Measurements from ENCODE around the gene C12orf43.

C12orf43 gene

GRCh38 chr12:120978296-120979219 is 37.7 kb downstream of the C12orf43 start, which contains the start of gene HNF1A:
TSS of gene HNF1A (plus strand) at chr12:120978543. CDS start at chr12:120978769, 226 bp downstream.
- DNase-seq (ENCODE audit: low read depth), result no peak

GRCh38 chr12:120977531-120978295 is 38.6 kb downstream of the C12orf43 start:
- no peak for DNase-seq (ENCODE audit: low read depth)

GRCh38 chr12:120972870-120973543 is 43.3 kb downstream of the C12orf43 start:
- no peak for DNase-seq (ENCODE audit: low read depth)

GRCh38 chr12:120971299-120972180 is 44.7 kb downstream of the C12orf43 start:
- peak; percentile 22 for DNase-seq (ENCODE audit: low read depth)

GRCh38 chr12:120970310-120970709 is 46.0 kb downstream of the C12orf43 start:
- DNase-seq (ENCODE audit: low read depth), result no peak

- no peak for DNase-seq (ENCODE audit: low read depth)
Measured at GRCh38 chr12:120965534-120966091, 50.7 kb downstream of the C12orf43 start.

- no peak for DNase-seq (ENCODE audit: low read depth)
Measured at GRCh38 chr12:120964298-120964697, 52.0 kb downstream of the C12orf43 start.

GRCh38 chr12:120962532-120963020 is 53.7 kb downstream of the C12orf43 start:
- no peak for DNase-seq (ENCODE audit: low read depth)

- no peak for DNase-seq (ENCODE audit: low read depth)
Measured at GRCh38 chr12:120961604-120962531, 54.4 kb downstream of the C12orf43 start.

GRCh38 chr12:120960657-120961056 is 55.6 kb downstream of the C12orf43 start:
- DNase-seq (ENCODE audit: low read depth), result no peak

- DNase-seq (ENCODE audit: low read depth), result no peak
Measured at GRCh38 chr12:120959111-120959878, 57.0 kb downstream of the C12orf43 start.

- DNase-seq (ENCODE audit: low read depth), result no peak
Measured at GRCh38 chr12:120956579-120957300, 59.5 kb downstream of the C12orf43 start.

- DNase-seq (ENCODE audit: low read depth), result no peak
Measured at GRCh38 chr12:120955232-120955631, 61.1 kb downstream of the C12orf43 start.

GRCh38 chr12:120950807-120951206 is 65.5 kb downstream of the C12orf43 start:
- no peak for DNase-seq (ENCODE audit: low read depth)

Measured in GM04503 (cell line).